K562 (cell line): ENCODE measurements around the gene INSR. TPM values are rescaled to one million over a fixed set of nuclear protein-coding genes. Genes with fewer than 3 reads are reported as not detected.
A peak's percentile ranks its signal among the peaks of the same experiment; 100 is the strongest.

Experiments
- ATAC-seq: fragments of 200-7000 bp; cut with Tn5 transposase; 3 replicates; pipeline ENCODE4 v1.9.1; 2020; ENCODE audit warnings: moderate library complexity
- BruUV-seq: library from RNA; stranded (reverse); fragments of 400-500 nt; replicated peaks from 2 replicates; lab custom pipeline; 2021; lab: Mats Ljungman, UMichigan
- CTCF ChIA-PET: fragments of 300-600 bp; formaldehyde crosslinking; extraction: SDS; loops from one replicate; lab custom pipeline; 2021; ENCODE audit warnings: low intra/inter-chr PET ratio; lab: Yijun Ruan, JAX
- POLR2A ChIA-PET: fragments of 300-600, 350-650 bp; sonication (Branson Sonifier 250); formaldehyde crosslinking; extraction: SDS; loops from one replicate; lab custom pipeline; 2021; ENCODE audit warnings: antibody characterized with exemption, inconsistent platforms; lab: Yijun Ruan, JAX
- DNase-seq, 4 experiments: peaks; one replicate each; pipeline versions ENCODE4 v3.0.0 to v3.0.0-alpha.2; 2011 to 2018; ENCODE audit warnings: low spot score in 3 of 4, mixed read lengths in 3 of 4; ENCODE audit errors: extremely low read depth in 1 of 4
- FAIRE-seq: peaks from 2 replicates; lab custom pipeline; 2011; peaks lifted over from hg19 to GRCh38; lab: Jason Lieb, UNC
- H2AFZ ChIP-seq: 2 replicates; pipeline ENCODE4 v1.6.0; 2011; ENCODE audit warnings: low read depth, low read length, control low read depth, inconsistent platforms
- H3K27ac ChIP-seq: fragments of 200-600 bp; 3 replicates; pipeline ENCODE4 v1.8.0; 2011; ENCODE audit warnings: low read depth, mild to moderate bottlenecking, control low read depth, inconsistent platforms, low read length, moderate library complexity, mixed read lengths; ENCODE audit errors: extremely low read depth
- H3K27me3 ChIP-seq, 2 experiments: fragments of 300-600 bp in 1 of 2; 2 replicates in 1 of 2; 3 replicates in 1 of 2; pipeline versions ENCODE4 v1.6.0 to v1.8.0; 2011; ENCODE audit warnings: inconsistent platforms in 2 of 2, low read length in 2 of 2, mild to moderate bottlenecking in 1 of 2, mixed read lengths in 1 of 2, moderate library complexity in 1 of 2; ENCODE audit not compliant: control insufficient read depth in 2 of 2, insufficient read depth in 2 of 2
- H3K36me3 ChIP-seq: fragments of 300-600 bp; 3 replicates; pipeline ENCODE4 v1.8.0; 2011; ENCODE audit warnings: mild to moderate bottlenecking, low read length, inconsistent platforms; ENCODE audit not compliant: control insufficient read depth, insufficient read depth
- H3K4me1 ChIP-seq, 2 experiments: fragments of 200-600 bp in 1 of 2; replicated peaks in 1 of 2; 2 replicates in 1 of 2; 3 replicates in 1 of 2; pipeline versions ENCODE4 v1.5.1 to v1.8.0; 2011; ENCODE audit warnings: inconsistent platforms in 2 of 2, low read length in 2 of 2, mild to moderate bottlenecking in 1 of 2, mixed read lengths in 1 of 2, moderate library complexity in 1 of 2; ENCODE audit not compliant: control insufficient read depth in 2 of 2, insufficient read depth in 2 of 2
- H3K4me2 ChIP-seq: 2 replicates; pipeline ENCODE4 v1.6.1; 2011; ENCODE audit warnings: low read length, control low read depth, inconsistent platforms, mixed read lengths; ENCODE audit not compliant: insufficient read depth
- H3K4me3 ChIP-seq: fragments of 200-600 bp; sonication (generic), shearing (Covaris generic); 2 replicates; pipeline ENCODE4 v1.5.1; 2016; ENCODE audit warnings: control low read depth, inconsistent platforms
- H3K79me2 ChIP-seq: fragments of 200-600 bp; 3 replicates; pipeline ENCODE4 v1.8.0; 2011; ENCODE audit warnings: low read length, inconsistent platforms; ENCODE audit not compliant: control insufficient read depth, insufficient read depth
- H3K9ac ChIP-seq, 2 experiments: 2 replicates each; pipeline versions ENCODE4 v1.6.0 to v1.6.1; 2011; ENCODE audit warnings: low read depth in 2 of 2, low read length in 2 of 2, control low read depth in 1 of 2, inconsistent platforms in 1 of 2, mild to moderate bottlenecking in 1 of 2, mixed read lengths in 1 of 2; ENCODE audit not compliant: insufficient read depth in 1 of 2
- H3K9me1 ChIP-seq: one replicate; pipeline ENCODE4 v1.6.0; 2011; ENCODE audit warnings: inconsistent platforms, mild to moderate bottlenecking, low read length, moderate library complexity; ENCODE audit not compliant: control insufficient read depth, insufficient read depth
- H3K9me3 ChIP-seq: replicated peaks from 2 replicates; pipeline ENCODE4 v1.5.1; 2011; ENCODE audit warnings: low read depth, low read length, inconsistent platforms; ENCODE audit not compliant: control insufficient read depth, insufficient read depth
- H4K20me1 ChIP-seq: replicated peaks from 2 replicates; pipeline ENCODE4 v1.6.1; 2011; ENCODE audit warnings: low read length, inconsistent platforms, mixed read lengths; ENCODE audit not compliant: control insufficient read depth, insufficient read depth
- HDAC1 ChIP-seq, 2 experiments: fragments of 450-650 bp; IDR thresholded peaks; 2 replicates each; pipeline ENCODE4 v1.6.1; 2016 to 2017; ENCODE audit warnings: inconsistent platforms in 1 of 2, mild to moderate bottlenecking in 1 of 2, moderate library complexity in 1 of 2
- MCM2 ChIP-seq: fragments of 450-650 bp; IDR thresholded peaks from 2 replicates; pipeline ENCODE4 v1.6.1; 2017; ENCODE audit warnings: low read depth, mild to moderate bottlenecking
- RAD21 ChIP-seq, 2 experiments: fragments of 250-450 bp in 1 of 2; fragments of 450-650 bp in 1 of 2; sonication (Bioruptor Pico) in 1 of 2; formaldehyde crosslinking in 1 of 2; IDR thresholded peaks in 1 of 2; conservative IDR thresholded peaks in 1 of 2; 2 replicates each; pipeline versions ENCODE4 v1.4.0 to v1.8.0; 2020 to 2022; ENCODE audit warnings: mild to moderate bottlenecking in 2 of 2, moderate library complexity in 1 of 2
- SLC30A9 ChIP-seq: fragments of 250-450 bp; sonication (Bioruptor Pico); IDR thresholded peaks from 2 replicates; pipeline ENCODE4 v1.8.0; 2022; ENCODE audit warnings: mild to moderate bottlenecking, moderate library complexity
- ZNF224 ChIP-seq: sonication (generic); formaldehyde crosslinking; IDR thresholded peaks from 2 replicates; pipeline ENCODE4 v1.8.0; 2022; ENCODE audit warnings: mild to moderate bottlenecking, missing genetic modification reagents
- WGBS: fragments of 100-300 bp; shearing (Covaris generic); methylation state at CpG from one replicate; pipeline ENCODE4 v1.1.6; 2016; ENCODE audit warnings: low coverage, mixed read lengths; ENCODE audit not compliant: insufficient coverage; ENCODE audit errors: missing lambda C conversion rate; 5-methylcytosine and 5-hydroxymethylcytosine counted together
- in situ Hi-C: fragments of 300-500 bp; cut with MboI; formaldehyde crosslinking; loops from 4 replicates; pipeline ENCODE4 v1.15.0; 2018; ENCODE audit warnings: inconsistent platforms, mixed read lengths
- intact Hi-C: fragments of 100-400 bp; cut with micrococcal nuclease; formaldehyde crosslinking; loops from 2 replicates; pipeline ENCODE4 v1.14.2; 2022
- polyA plus RNA-seq, 8 experiments: library from polyadenylated mRNA; depleted of rRNA in 4 of 8; stranded (reverse) in 5 of 8; unstranded in 3 of 8; fragments of >200 nt; fragmentation: Nextera tagmentation in 2 of 8; fragmentation: Illumina TruSeq in 1 of 8; extraction: Ambion mirVana in 2 of 8; extraction: Trizol in 1 of 8; gene quantifications; 2 replicates each; pipeline versions ENCODE4 v1.2.1 to v1.2.3, GENCODE V29; 2011 to 2014; ENCODE audit warnings: inconsistent platforms in 1 of 8, missing spikeins in 1 of 8
- total RNA-seq, 7 experiments: library from RNA; depleted of rRNA in 6 of 7; stranded (reverse); fragments of >200 nt in 6 of 7; fragmentation: Illumina TruSeq in 2 of 7; extraction: Trizol in 2 of 7; gene quantifications; 2 replicates each; pipeline versions ENCODE4 v1.2.1 to v1.2.3, GENCODE V29; 2011 to 2021; ENCODE audit warnings: low replicate concordance in 1 of 7

Gene INSR
- total and polyA plus RNA-seq, 9 of the 15 experiments (the other 6 are each of a cell fraction or from before 2014, with no cell fraction given), result 0.04 to 0.88 (median 0.41) TPM

- DNase-seq, result no peak
- WGBS, result 0% methylated on average over 1 of the region's 1 CpG
- no peaks in the 10 kb centered on the region for H3K36me3 ChIP-seq
- ATAC-seq, result no peak
- H3K27me3 ChIP-seq, result peaks cover 0 to under 1% of the 10 kb centered on the region in 2 experiments; a peak in 1 of 5 replicates
- no peak for TF ChIP-seq ZNF224 (CRISPR knock-in tag)
- TF ChIP-seq HDAC1 (IDR thresholded peaks at IDR 0.05), result no peak
- no peak for TF ChIP-seq MCM2
- no peak for TF ChIP-seq SLC30A9 (CRISPR knock-in tag)
- no peak overlapping the region for H3K9ac ChIP-seq
- in situ Hi-C loops (no loop called here), intact Hi-C loops (no loop called here)
- no peak overlapping the region for H3K4me3 ChIP-seq
- H3K27ac ChIP-seq, result no peak overlapping the region
- ChIA-PET CTCF (no interaction called here), POLR2A (no interaction called here)
- no peak overlapping the region for H2AFZ ChIP-seq
- 0 out of 2 replicates have a peak, but pooled peaks cover 2% of the 10 kb centered on the region for H3K9me3 ChIP-seq
- BruUV-seq, result no TSS peak
- H3K4me1 ChIP-seq, result no peaks in the 10 kb centered on the region
- no peaks in the 10 kb centered on the region; the same call in 1 of the 2 replicates for H4K20me1 ChIP-seq
- no peaks in the 10 kb centered on the region for H3K9me1 ChIP-seq
- H3K79me2 ChIP-seq, result no peaks in the 10 kb centered on the region
- no peak overlapping the region for H3K4me2 ChIP-seq
- FAIRE-seq, result no peak
These were observed 33.6 kb upstream of the INSR start for GRCh38 chr19:7327802-7328201.

GRCh38 chr19:7326105-7326877 lies 32.1 kb upstream of the INSR start:
- in situ Hi-C loops (no loop called here), intact Hi-C loops (loop anchor here (1.0 kb wide), 1 partner anchor 224 kb away; no protein-coding TSS in a partner anchor)
- Histone ChIP-seq H3K4me1 (no peaks in the 10 kb centered on the region; a peak in 1 of 5 replicates), H3K27ac (no peak overlapping the region), H3K9ac (no peak overlapping the region), H3K4me2 (no peak overlapping the region), H4K20me1 (no peaks in the 10 kb centered on the region; the same call in 1 of the 2 replicates), H3K4me3 (no peak overlapping the region), H3K27me3 (peaks cover 0 to 8% of the 10 kb centered on the region in 2 experiments; a peak in 1 of 5 replicates), H2AFZ (no peak overlapping the region), H3K9me3 (0 out of 2 replicates have a peak, but pooled peaks cover 2% of the 10 kb centered on the region), H3K9me1 (no peaks in the 10 kb centered on the region), H3K79me2 (no peaks in the 10 kb centered on the region), H3K36me3 (no peaks in the 10 kb centered on the region)
- WGBS, result 11% methylated on average over 9 of the region's 10 CpGs
- CTCF ChIA-PET, result interaction anchor here (0.7 to 1.3 kb wide), 2 partner anchors 178 to 224 kb away, joined by 3 to 5 read pairs; no protein-coding TSS in a partner anchor
- POLR2A ChIA-PET, result no interaction called here
- BruUV-seq, result no TSS peak
- no peak for FAIRE-seq
- ATAC-seq, result peak; percentile 82
- peak; percentile 55 to 74 (median 70) for DNase-seq
- TF ChIP-seq RAD21 (CRISPR knock-in tag; conservative IDR thresholded peaks at IDR 0.05 in 1 of 2, IDR thresholded peaks at IDR 0.05 in 1 of 2), result peak in 1 of 2 experiments; percentile 60; a peak in 2 of 4 replicates
